22Rv1 (cell line): ENCODE results near the gene CD58.

Source experiments
- CTCF ChIP-seq: fragments of 450-650 bp; IDR thresholded peaks from 2 replicates; pipeline ENCODE4 v1.5.1; 2017; ENCODE audit warnings: mild to moderate bottlenecking
- ZFX ChIP-seq: fragments of 450-650 bp; IDR thresholded peaks from 2 replicates; pipeline ENCODE4 v1.6.1; 2017; ENCODE audit warnings: antibody characterized with exemption, borderline replicate concordance

GRCh38 chr1:116556289-116557006 is 14.4 kb downstream of the CD58 start:
- no peak for TF ChIP-seq CTCF
- no peak for TF ChIP-seq ZFX
